GM12873 (cell line): Measurements from ENCODE around the gene TAS2R41.

Experiments
- TF ChIP-seq, protein P1 (sequence below): IDR thresholded peaks from 2 replicates; pipeline ENCODE4 v1.5.1; 2012; ENCODE audit warnings: low read depth, mild to moderate bottlenecking, moderate library complexity, low read length, control low read depth; ENCODE audit not compliant: insufficient read depth; ENCODE audit errors: missing control alignments

The TAS2R41 gene

DNA sequence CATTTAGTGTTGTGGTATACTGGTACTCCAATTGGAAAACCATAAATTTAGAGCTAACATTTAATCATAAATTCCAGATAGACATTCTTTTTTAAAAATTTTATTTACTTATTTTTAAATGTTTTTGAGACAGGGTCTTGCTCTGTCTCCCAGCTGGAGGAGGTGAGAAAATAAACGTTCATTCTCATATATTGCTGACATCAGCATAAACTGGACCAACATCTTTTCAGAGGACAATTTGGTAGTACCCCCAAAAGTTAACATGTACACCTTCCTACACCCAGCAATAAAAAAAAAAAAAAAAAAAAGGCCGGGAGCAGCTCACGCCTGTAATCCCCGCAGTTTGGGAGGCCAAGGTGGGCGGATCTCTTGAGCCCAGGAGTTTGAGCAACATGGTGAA is 29.2 kb upstream of the TAS2R41 start:
- TF ChIP-seq, protein P1, sequence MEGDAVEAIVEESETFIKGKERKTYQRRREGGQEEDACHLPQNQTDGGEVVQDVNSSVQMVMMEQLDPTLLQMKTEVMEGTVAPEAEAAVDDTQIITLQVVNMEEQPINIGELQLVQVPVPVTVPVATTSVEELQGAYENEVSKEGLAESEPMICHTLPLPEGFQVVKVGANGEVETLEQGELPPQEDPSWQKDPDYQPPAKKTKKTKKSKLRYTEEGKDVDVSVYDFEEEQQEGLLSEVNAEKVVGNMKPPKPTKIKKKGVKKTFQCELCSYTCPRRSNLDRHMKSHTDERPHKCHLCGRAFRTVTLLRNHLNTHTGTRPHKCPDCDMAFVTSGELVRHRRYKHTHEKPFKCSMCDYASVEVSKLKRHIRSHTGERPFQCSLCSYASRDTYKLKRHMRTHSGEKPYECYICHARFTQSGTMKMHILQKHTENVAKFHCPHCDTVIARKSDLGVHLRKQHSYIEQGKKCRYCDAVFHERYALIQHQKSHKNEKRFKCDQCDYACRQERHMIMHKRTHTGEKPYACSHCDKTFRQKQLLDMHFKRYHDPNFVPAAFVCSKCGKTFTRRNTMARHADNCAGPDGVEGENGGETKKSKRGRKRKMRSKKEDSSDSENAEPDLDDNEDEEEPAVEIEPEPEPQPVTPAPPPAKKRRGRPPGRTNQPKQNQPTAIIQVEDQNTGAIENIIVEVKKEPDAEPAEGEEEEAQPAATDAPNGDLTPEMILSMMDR = no peak

DNA sequence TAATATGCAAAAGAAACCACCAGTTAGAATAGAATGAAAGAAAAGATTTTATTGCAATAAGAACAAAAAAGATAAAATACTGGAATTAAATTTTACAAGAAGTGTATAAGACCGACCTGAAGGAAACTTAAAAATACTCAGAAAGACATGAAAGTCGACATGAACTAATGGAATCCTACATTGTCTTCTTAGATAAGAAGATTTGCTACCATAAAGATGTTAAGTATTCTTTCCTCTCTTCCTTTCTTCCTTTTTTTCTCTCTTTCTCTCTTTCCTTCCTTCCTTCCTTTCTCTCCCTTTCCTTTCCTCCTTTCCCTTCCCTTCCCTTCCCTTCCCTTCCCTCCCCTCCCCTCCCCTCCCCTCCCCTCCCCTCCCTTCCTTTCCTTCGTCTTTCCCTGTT is 27.9 kb upstream of the TAS2R41 start:
- TF ChIP-seq, protein P1 = no peak

DNA sequence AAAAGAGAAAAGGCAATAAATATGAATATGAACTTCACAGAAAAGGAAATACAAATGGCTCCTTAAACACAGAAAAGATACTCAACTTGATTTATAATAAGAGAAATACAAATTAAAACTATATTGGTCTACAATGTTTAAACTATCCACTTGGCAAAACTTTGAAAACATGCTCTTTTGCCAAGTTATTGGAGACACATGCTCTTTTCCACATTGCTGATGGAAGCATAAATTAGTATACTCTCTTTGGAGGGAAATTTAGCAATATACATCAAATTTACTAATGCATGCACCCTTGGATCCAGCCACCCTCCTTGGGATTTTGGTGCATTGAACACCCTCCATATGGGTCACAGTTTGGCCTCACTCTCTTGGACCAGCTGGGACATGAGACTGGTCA is 26.6 kb upstream of the TAS2R41 start:
- TF ChIP-seq, protein P1 = no peak

DNA sequence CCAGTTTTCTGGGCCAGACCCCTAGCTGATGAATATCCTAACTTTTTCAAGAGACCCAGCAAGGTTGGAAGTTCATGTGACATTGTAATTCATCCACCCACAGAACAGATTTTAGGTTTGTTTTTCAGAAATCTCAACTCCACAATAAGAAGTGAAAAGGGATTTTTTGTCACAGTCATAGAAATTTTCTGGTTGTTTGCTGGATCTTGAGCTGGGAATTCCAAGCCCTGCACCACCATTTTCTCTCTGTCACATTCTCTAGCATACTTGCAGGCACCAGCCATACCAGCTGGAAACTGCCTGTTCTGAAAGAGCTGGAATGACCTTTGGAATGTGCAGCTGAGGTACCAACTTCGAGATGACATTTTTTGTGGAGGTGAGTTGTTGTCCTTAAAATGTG is 25.9 kb upstream of the TAS2R41 start:
- TF ChIP-seq, protein P1 = no peak

DNA sequence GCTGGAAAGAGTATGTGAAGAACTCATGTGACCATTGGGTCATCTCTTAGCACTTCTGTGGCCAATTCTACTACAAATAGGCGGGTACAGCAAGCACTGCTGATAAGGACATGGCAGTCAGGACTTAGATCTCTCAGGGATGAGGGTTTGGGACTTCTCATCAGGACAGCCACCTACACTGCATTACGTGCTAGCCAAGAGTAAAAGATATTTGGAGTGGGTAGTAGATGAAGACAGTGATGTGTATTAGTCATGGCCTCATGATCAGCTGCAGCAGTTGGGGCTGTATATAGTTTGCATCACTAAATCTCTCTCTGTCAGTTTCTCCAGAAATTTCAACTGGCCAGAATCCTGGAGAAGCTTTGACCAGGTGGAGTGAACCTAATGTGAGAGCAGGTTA is 25.2 kb upstream of the TAS2R41 start:
- TF ChIP-seq, protein P1 = no peak

DNA sequence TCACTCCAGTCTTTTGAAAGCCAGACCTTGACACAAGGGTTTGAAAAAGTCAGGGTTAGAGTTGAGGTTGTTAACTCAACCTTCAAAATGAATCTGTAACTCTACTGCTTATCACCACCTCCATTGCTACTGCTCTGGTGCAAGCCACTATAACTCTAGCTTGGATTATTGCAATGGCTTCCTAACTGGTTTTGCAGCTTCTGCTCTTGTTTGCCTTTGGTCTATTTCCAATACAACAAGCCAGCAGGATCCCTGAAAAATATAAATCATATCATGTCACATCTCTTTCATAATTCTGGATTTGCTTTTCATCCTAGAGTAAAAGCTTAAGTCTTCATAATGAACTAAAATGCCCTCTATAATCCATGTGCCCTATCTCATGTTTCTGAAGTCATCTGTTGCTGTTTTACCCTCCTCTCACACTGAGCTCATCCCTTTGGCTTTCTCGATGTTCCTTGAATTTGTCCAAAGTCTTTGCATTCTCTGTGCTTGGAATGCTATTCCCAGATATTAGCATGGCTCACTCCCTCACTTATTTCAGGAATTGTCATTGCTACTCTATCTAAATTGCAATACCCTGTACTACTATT is 23.5 kb upstream of the TAS2R41 start:
- TF ChIP-seq, protein P1 = no peak

DNA sequence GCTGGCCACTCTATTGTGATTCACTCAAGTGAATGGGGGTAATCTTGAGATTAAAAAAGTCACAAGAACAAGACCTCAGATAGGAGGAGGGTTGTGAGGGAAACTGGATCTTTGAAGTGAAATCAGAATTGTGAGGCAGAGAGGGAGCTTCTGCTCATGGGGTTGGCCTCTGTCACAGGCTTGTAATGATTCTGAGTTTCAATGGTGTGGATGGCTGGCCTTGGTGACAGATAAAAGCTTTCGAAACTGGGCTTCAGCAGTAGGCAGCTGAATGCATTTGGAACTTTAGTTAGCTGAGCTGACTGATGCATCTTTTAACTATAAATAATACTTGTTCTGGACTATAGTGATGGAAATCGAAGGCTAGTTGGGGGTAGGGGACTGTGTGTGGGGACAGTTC is 22.2 kb upstream of the TAS2R41 start:
- TF ChIP-seq, protein P1 = no peak
